ENCODE measurements around the gene NUP35. TPM values are rescaled to one million over a fixed set of nuclear protein-coding genes. Genes with fewer than 3 reads are reported as not detected.
"Not testable (repeated sequence)": the region's sequence is repeated elsewhere in the genome, so short reads cannot be mapped to it uniquely, and the experiment has no call there.

Gene NUP35
- total RNA-seq, 1 donor from 2014 or later, result 30.9 TPM

DNA sequence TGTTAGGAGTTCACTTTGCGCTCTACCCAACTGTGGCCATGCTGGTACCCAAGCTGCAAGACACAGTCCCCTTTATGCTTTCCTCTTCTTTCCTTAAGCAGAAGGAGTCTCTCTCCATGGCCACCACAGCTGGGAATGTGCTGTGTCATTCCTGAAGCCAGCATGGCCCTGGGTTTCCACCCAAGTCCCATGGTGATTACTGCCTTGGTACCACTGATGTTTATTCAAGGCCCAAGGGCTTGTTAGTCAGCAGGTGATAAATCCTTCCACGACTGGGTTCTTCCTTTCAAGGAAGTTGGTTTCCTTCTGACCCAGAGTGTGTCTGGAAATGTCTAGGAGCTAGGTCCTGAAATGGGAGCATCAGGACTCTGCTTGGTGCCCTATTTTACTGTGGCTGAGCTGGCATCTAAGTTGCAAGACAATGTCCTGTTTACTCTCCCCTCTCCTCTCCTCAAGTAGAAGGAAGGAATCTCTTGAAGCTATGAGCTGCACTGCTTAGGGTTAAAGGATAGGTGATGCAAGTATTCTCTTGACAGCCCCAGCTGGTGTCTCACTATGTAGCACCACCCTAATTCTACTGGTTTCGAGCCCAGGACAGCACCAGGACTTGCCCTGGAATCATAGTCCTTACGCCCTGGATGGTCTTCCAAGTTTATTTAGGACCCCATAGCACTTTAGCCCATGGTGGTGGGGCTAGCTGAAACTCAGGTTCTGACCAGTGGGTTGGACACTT lies 18.7 kb upstream of the NUP35 start:
- Mint-ChIP-seq H3K27ac (no peak overlapping the region), H3K4me1 (ENCODE audit: low read depth) (peaks cover 3% of the 10 kb centered on the region), H3K36me3 (ENCODE audit: low read depth) (no peaks in the 10 kb centered on the region), H3K27me3 (ENCODE audit: low read depth) (peaks cover 7% of the 10 kb centered on the region), H3K9me3 (no peaks in the 10 kb centered on the region), H3K4me3 (ENCODE audit: low read depth) (no peak overlapping the region)
- no peak for DNase-seq (ENCODE audit: low spot score)
- intact Hi-C loops (cut with micrococcal nuclease), result no loop called here

- no peaks in the 10 kb centered on the region for H3K9me3 Mint-ChIP-seq
- H3K27me3 Mint-ChIP-seq (ENCODE audit: low read depth), result peaks cover 23% of the 10 kb centered on the region
- no peak for DNase-seq (ENCODE audit: low spot score)
- H3K27ac Mint-ChIP-seq, result no peak overlapping the region
- intact Hi-C loops (cut with micrococcal nuclease), result no loop called here
- H3K4me3 Mint-ChIP-seq (ENCODE audit: low read depth), result no peak overlapping the region
- H3K4me1 Mint-ChIP-seq (ENCODE audit: low read depth), result no peaks in the 10 kb centered on the region
- H3K36me3 Mint-ChIP-seq (ENCODE audit: low read depth), result no peaks in the 10 kb centered on the region
Measured at GRCh38 chr2:183112577-183112976, 11.7 kb upstream of the NUP35 start.

GRCh38 chr2:183113630-183114029 lies 10.6 kb upstream of the NUP35 start:
- H3K36me3 Mint-ChIP-seq (ENCODE audit: low read depth), result no peaks in the 10 kb centered on the region
- DNase-seq (ENCODE audit: low spot score), result no peak
- no peak overlapping the region for H3K4me3 Mint-ChIP-seq (ENCODE audit: low read depth)
- H3K27ac Mint-ChIP-seq, result no peak overlapping the region
- H3K27me3 Mint-ChIP-seq (ENCODE audit: low read depth), result peaks cover 27% of the 10 kb centered on the region
- H3K9me3 Mint-ChIP-seq, result no peaks in the 10 kb centered on the region
- H3K4me1 Mint-ChIP-seq (ENCODE audit: low read depth), result no peaks in the 10 kb centered on the region
- intact Hi-C loops (cut with micrococcal nuclease), result no loop called here

DNA sequence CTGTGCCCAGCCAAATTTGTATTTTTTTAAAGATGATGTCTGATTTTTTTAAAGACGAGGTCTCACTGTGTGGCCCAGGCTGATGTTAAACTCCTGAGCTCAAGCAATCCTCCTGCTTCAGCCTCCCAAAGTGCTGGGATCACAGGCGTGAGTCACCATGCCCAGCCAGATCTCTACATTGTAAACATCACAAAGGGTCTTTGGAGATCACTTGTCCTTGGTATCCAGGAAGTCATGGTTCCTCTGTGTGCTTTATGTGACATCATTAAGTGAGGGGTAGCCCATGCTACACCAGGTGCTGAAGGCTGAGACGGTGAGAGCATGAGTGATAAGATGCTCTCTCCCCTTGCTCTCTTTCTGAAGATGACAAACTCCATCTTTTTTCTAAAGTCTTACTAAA lies 7.0 kb upstream of the NUP35 start:
- H3K27ac Mint-ChIP-seq, result no peak overlapping the region
- H3K27me3 Mint-ChIP-seq (ENCODE audit: low read depth), result peaks cover 27% of the 10 kb centered on the region
- no peaks in the 10 kb centered on the region for H3K4me1 Mint-ChIP-seq (ENCODE audit: low read depth)
- H3K4me3 Mint-ChIP-seq (ENCODE audit: low read depth), result no peak overlapping the region
- H3K36me3 Mint-ChIP-seq (ENCODE audit: low read depth), result no peaks in the 10 kb centered on the region
- intact Hi-C loops (cut with micrococcal nuclease), result no loop called here
- no peak for DNase-seq (ENCODE audit: low spot score)
- no peaks in the 10 kb centered on the region for H3K9me3 Mint-ChIP-seq

- Mint-ChIP-seq H3K4me3 (ENCODE audit: low read depth) (peak overlapping the region; percentile 94), H3K36me3 (ENCODE audit: low read depth) (peaks cover 11% of the 10 kb centered on the region), H3K4me1 (ENCODE audit: low read depth) (peaks cover 27% of the 10 kb centered on the region), H3K27ac (peak overlapping the region; percentile 98), H3K27me3 (ENCODE audit: low read depth) (peaks cover 9% of the 10 kb centered on the region), H3K9me3 (no peaks in the 10 kb centered on the region)
- no peak for DNase-seq (ENCODE audit: low spot score)
- intact Hi-C loops (cut with micrococcal nuclease), result loop anchor here (10.0 kb wide), 1 partner anchor 1329 kb away; no protein-coding TSS in a partner anchor
Measured at GRCh38 chr2:183123117-183123958, 905 bp upstream of the NUP35 start.

DNA sequence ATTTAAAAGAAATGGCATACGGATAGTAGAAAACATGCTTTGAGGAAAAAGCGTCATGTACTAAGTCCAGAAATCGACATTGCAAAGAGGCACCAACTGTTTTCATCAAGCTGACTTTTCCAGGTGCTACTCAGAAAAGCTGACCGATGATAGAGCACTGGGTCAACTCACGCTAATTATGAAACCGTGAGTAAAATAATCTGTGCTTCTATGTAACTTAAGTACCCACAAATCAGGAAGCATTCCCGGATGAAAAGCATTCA lies 353 bp upstream of the NUP35 start:
- no peak for DNase-seq (ENCODE audit: low spot score)
- peaks cover 7% of the 10 kb centered on the region for H3K27me3 Mint-ChIP-seq (ENCODE audit: low read depth)
- intact Hi-C loops (cut with micrococcal nuclease), result loop anchor here (1.0 to 10.0 kb wide), 5 partner anchors 46 to 1329 kb away; partner anchors contain the start of genes DNAJC10, DUSP19 and NCKAP1
- peaks cover 29% of the 10 kb centered on the region for H3K4me1 Mint-ChIP-seq (ENCODE audit: low read depth)
- no peaks in the 10 kb centered on the region for H3K9me3 Mint-ChIP-seq
- peaks cover 16% of the 10 kb centered on the region for H3K36me3 Mint-ChIP-seq (ENCODE audit: low read depth)
- H3K27ac Mint-ChIP-seq, result peak overlapping the region; percentile 98
- H3K4me3 Mint-ChIP-seq (ENCODE audit: low read depth), result peak overlapping the region; percentile 94

DNA sequence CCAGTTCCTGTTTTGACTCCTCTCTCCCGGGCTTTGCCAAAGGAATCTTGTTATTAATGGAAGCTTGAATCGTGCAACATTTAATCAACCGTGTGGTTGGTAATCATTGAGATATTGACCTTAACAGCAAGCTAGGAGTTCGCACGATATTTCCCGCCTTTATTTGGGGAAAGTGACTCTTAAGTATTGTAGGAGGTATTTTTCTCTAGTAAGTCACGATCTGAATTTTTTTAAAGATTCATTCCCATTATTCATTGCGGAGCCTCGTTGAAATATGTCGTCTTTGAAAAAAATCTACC lies 663 bp downstream of the NUP35 start:
- DNase-seq (ENCODE audit: low spot score), result no peak
- H3K27me3 Mint-ChIP-seq (ENCODE audit: low read depth), result peaks cover 4% of the 10 kb centered on the region
- peaks cover 19% of the 10 kb centered on the region for H3K36me3 Mint-ChIP-seq (ENCODE audit: low read depth)
- H3K4me3 Mint-ChIP-seq (ENCODE audit: low read depth), result peak overlapping the region; percentile 94
- intact Hi-C loops (cut with micrococcal nuclease), result loop anchor here (1.0 to 10.0 kb wide), 5 partner anchors 47 to 1330 kb away; partner anchors contain the start of genes DNAJC10, DUSP19 and NCKAP1
- no peaks in the 10 kb centered on the region for H3K9me3 Mint-ChIP-seq
- H3K27ac Mint-ChIP-seq, result peak overlapping the region; percentile 98
- peaks cover 32% of the 10 kb centered on the region for H3K4me1 Mint-ChIP-seq (ENCODE audit: low read depth)

DNA sequence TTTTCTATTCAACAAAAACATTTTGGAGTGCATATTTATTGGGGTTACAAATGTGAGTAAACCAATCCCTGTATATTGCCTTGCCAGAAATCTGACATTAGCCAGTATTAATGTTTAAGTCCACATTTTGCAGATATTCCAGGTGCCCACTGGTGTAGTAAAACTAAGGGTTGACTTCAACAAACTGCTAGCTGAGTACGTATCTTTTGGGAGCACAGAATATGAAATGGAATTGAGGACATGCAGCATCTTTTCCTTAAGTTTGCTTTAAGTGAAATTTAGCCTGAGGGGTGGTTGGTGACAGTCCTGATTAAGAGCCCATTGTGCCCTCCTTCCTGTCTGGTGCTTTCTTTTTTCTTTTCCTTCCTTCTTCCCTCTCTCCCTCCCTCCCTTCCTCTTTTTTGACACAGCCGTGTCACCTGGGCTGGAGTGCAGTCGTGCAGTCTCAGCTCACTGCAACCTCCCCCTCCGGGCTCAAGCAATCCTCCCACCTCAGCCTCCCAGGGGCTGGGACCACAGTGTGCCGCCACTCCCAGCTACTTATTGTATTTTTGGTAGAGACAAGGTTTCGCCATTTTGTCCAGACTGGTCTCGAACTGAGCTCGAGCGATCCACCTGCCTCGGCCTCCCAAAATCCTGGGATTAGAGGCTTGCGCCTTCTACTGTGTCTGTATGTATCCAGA lies 1.6 kb downstream of the NUP35 start:
- no peak overlapping the region for H3K27ac Mint-ChIP-seq
- H3K4me3 Mint-ChIP-seq (ENCODE audit: low read depth), result peak overlapping the region; percentile 94
- H3K27me3 Mint-ChIP-seq (ENCODE audit: low read depth), result peaks cover 2% of the 10 kb centered on the region
- H3K36me3 Mint-ChIP-seq (ENCODE audit: low read depth), result peaks cover 24% of the 10 kb centered on the region
- DNase-seq (ENCODE audit: low spot score), result no peak
- peaks cover 32% of the 10 kb centered on the region for H3K4me1 Mint-ChIP-seq (ENCODE audit: low read depth)
- intact Hi-C loops (cut with micrococcal nuclease), result loop anchor here (10.0 kb wide), 1 partner anchor 1331 kb away; no protein-coding TSS in a partner anchor
- no peaks in the 10 kb centered on the region for H3K9me3 Mint-ChIP-seq

DNA sequence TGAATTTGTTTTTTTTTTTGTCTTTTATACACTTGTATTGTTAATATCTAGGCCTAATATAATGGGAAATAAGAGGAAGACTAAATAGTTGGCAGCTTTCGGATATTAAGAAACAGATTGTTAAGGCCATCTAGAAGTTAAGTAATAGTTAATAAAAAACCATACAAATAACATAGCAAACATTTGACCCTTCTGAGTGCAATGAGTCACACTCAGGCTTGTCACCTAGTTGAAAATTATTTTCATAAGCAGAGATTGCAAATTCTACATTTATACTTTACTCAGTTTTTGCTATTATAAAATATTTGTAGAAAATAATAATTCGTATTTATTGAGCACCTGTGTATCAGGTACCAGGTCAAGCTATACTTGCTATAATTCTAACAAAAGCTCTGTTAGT lies 2.4 kb downstream of the NUP35 start:
- DNase-seq (ENCODE audit: low spot score), result no peak
- Mint-ChIP-seq H3K27me3 (ENCODE audit: low read depth) (no peaks in the 10 kb centered on the region), H3K4me1 (ENCODE audit: low read depth) (peaks cover 32% of the 10 kb centered on the region), H3K36me3 (ENCODE audit: low read depth) (peaks cover 30% of the 10 kb centered on the region), H3K27ac (no peak overlapping the region), H3K4me3 (ENCODE audit: low read depth) (no peak overlapping the region), H3K9me3 (no peaks in the 10 kb centered on the region)
- intact Hi-C loops (cut with micrococcal nuclease), result loop anchor here (10.0 kb wide), 1 partner anchor 1332 kb away; no protein-coding TSS in a partner anchor

DNA sequence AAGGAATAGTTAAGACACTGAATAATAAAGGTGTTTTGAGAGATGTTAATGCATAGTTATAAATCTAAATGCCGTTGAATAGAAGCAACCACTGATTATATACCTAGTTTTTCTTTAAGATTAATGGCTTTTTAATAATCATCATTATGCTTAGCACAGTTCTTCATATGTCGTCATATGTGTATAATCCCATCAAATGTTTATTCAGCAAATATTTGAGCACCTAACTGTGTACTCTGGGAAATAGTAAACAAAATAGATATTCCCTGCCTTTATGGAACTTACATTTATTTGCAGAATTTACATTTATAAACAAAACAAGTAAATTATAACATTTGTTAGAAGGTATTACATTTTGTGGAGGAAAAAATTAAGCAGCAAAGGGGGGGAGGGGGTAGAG lies 9.8 kb downstream of the NUP35 start:
- Mint-ChIP-seq H3K27me3 (ENCODE audit: low read depth) (no peaks in the 10 kb centered on the region), H3K36me3 (ENCODE audit: low read depth) (peaks cover 50% of the 10 kb centered on the region), H3K4me1 (ENCODE audit: low read depth) (peaks cover 1% of the 10 kb centered on the region), H3K4me3 (ENCODE audit: low read depth) (no peak overlapping the region), H3K27ac (no peak overlapping the region), H3K9me3 (no peaks in the 10 kb centered on the region)
- intact Hi-C loops (cut with micrococcal nuclease), result no loop called here
- no peak for DNase-seq (ENCODE audit: low spot score)

DNA sequence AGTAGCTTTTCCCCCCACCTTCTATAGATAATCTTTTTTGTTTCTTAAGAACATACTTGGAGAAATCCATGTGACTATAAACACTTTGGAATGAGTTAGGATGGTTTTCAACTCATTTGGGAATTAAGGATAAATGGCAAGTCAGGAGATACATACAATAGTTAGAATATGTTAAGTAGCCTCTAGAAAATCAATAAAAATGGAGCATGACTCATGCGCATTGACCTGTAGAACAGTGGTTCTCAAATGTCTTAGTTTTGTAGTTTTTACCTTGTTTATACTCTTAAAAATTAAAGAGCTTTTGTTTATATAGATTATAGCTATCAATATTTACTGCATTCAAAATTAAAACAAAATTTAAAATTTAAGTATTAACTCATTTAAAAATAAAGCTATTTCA lies 24.7 kb downstream of the NUP35 start:
- peaks cover 85% of the 10 kb centered on the region for H3K36me3 Mint-ChIP-seq (ENCODE audit: low read depth)
- H3K4me3 Mint-ChIP-seq (ENCODE audit: low read depth), result no peak overlapping the region
- H3K27ac Mint-ChIP-seq, result no peak overlapping the region
- H3K9me3 Mint-ChIP-seq, result peaks cover 12% of the 10 kb centered on the region
- DNase-seq (ENCODE audit: low spot score), result no peak
- H3K4me1 Mint-ChIP-seq (ENCODE audit: low read depth), result peaks cover 2% of the 10 kb centered on the region
- intact Hi-C loops (cut with micrococcal nuclease), result no loop called here
- no peaks in the 10 kb centered on the region for H3K27me3 Mint-ChIP-seq (ENCODE audit: low read depth)

GRCh38 chr2:183149489-183149888 lies 25.2 kb downstream of the NUP35 start:
- H3K36me3 Mint-ChIP-seq (ENCODE audit: low read depth), result peaks cover 85% of the 10 kb centered on the region

GRCh38 chr2:183152280-183152679 lies 28.0 kb downstream of the NUP35 start:
- H3K27ac Mint-ChIP-seq; DNase-seq (ENCODE audit: low spot score); H3K4me1 Mint-ChIP-seq (ENCODE audit: low read depth); H3K4me3 Mint-ChIP-seq (ENCODE audit: low read depth); H3K9me3 Mint-ChIP-seq; H3K27me3 Mint-ChIP-seq (ENCODE audit: low read depth); intact Hi-C loops (cut with micrococcal nuclease): not testable (repeated sequence)
- H3K36me3 Mint-ChIP-seq (ENCODE audit: low read depth), result peaks cover 75% of the 10 kb centered on the region

More at GRCh38 chr2:183149489-183149888, 25.2 kb downstream of the NUP35 start:
- intact Hi-C loops (cut with micrococcal nuclease), result no loop called here
- Mint-ChIP-seq H3K4me3 (ENCODE audit: low read depth) (no peak overlapping the region), H3K4me1 (ENCODE audit: low read depth) (peaks cover 2% of the 10 kb centered on the region), H3K9me3 (peaks cover 7% of the 10 kb centered on the region), H3K27me3 (ENCODE audit: low read depth) (no peaks in the 10 kb centered on the region), H3K27ac (no peak overlapping the region)
- no peak for DNase-seq (ENCODE audit: low spot score)
